Endothelial cell of umbilical vein (primary cell): ENCODE data around the gene GIGYF2. TPM values are rescaled to one million over a fixed set of nuclear protein-coding genes. Genes with fewer than 3 reads are reported as not detected.

ENCODE experiments used
- BruUV-seq: library from RNA; stranded (reverse); fragments of 400-500 nt; replicated peaks from 2 replicates; lab custom pipeline; 2021; lab: Mats Ljungman, UMichigan
- CTCF ChIA-PET: fragments of 300-600, 350-600 bp; sonication (Branson Sonifier 250); formaldehyde crosslinking; loops from one replicate; lab custom pipeline; 2021; ENCODE audit warnings: antibody characterized with exemption, inconsistent platforms; lab: Charles Lee
- POLR2A ChIA-PET: fragments of 300-600, 350-600 bp; sonication (Branson Sonifier 250); formaldehyde crosslinking; loops from one replicate; lab custom pipeline; 2021; ENCODE audit warnings: antibody characterized with exemption, inconsistent platforms; lab: Charles Lee
- DNase-seq: peaks from one replicate; pipeline ENCODE4 v3.0.0-alpha.2; 2011; ENCODE audit warnings: low read depth, low spot score
- FAIRE-seq: peaks from 2 replicates; lab custom pipeline; 2011; peaks lifted over from hg19 to GRCh38; lab: Jason Lieb, UNC
- H2AFZ ChIP-seq: 2 replicates; pipeline ENCODE4 v1.6.0; 2012; ENCODE audit warnings: low read depth, low read length, control low read depth, inconsistent platforms
- H3K27ac ChIP-seq: 2 replicates; pipeline ENCODE4 v1.5.1; 2011; ENCODE audit warnings: low read depth, mild to moderate bottlenecking, control low read depth, low read length, moderate library complexity; ENCODE audit not compliant: insufficient read depth
- H3K27me3 ChIP-seq, 2 experiments: 2 replicates each; pipeline versions ENCODE4 v1.6.0 to v1.6.1; 2011; ENCODE audit warnings: low read length in 2 of 2, mixed read lengths in 1 of 2; ENCODE audit not compliant: control insufficient read depth in 2 of 2, insufficient read depth in 2 of 2
- H3K36me3 ChIP-seq, 2 experiments: 2 replicates in 1 of 2; 3 replicates in 1 of 2; pipeline ENCODE4 v1.5.1; 2011; ENCODE audit warnings: low read length in 2 of 2, mild to moderate bottlenecking in 1 of 2, moderate library complexity in 1 of 2; ENCODE audit not compliant: control insufficient read depth in 2 of 2, insufficient read depth in 2 of 2; ENCODE audit errors: extremely low read depth in 1 of 2
- H3K4me1 ChIP-seq: 3 replicates; pipeline ENCODE4 v1.5.1; 2011; ENCODE audit warnings: mild to moderate bottlenecking, low read length; ENCODE audit not compliant: control insufficient read depth, insufficient read depth; ENCODE audit errors: extremely low read depth
- H3K4me2 ChIP-seq: 2 replicates; pipeline ENCODE4 v1.6.1; 2011; ENCODE audit warnings: low read length, control low read depth, mixed read lengths; ENCODE audit not compliant: insufficient read depth
- H3K4me3 ChIP-seq, 3 experiments: fragments of 200-600 bp in 1 of 3; sonication (generic), shearing (Covaris generic) in 1 of 3; replicated peaks in 1 of 3; 2 replicates each; pipeline ENCODE4 v1.5.1; 2011 to 2016; ENCODE audit warnings: control low read depth in 3 of 3, low read length in 3 of 3, mild to moderate bottlenecking in 2 of 3, inconsistent platforms in 1 of 3, low read depth in 1 of 3, moderate library complexity in 1 of 3; ENCODE audit not compliant: insufficient read depth in 1 of 3
- H3K79me2 ChIP-seq: 2 replicates; pipeline ENCODE4 v1.6.0; 2012; ENCODE audit warnings: low read length, inconsistent platforms; ENCODE audit not compliant: control insufficient read depth, insufficient read depth
- H3K9ac ChIP-seq: replicated peaks from 2 replicates; pipeline ENCODE3; 2011; ENCODE audit warnings: low read length, control low read depth; ENCODE audit not compliant: insufficient read depth; ENCODE audit errors: extremely low read depth
- H3K9me1 ChIP-seq: replicated peaks from 3 replicates; pipeline ENCODE4 v1.6.0; 2011; ENCODE audit warnings: mild to moderate bottlenecking, low read length; ENCODE audit not compliant: control insufficient read depth, insufficient read depth; ENCODE audit errors: extremely low read depth
- H3K9me3 ChIP-seq: replicated peaks from 2 replicates; pipeline ENCODE4 v1.5.1; 2012; ENCODE audit warnings: low read length, inconsistent platforms; ENCODE audit not compliant: control insufficient read depth, insufficient read depth
- H4K20me1 ChIP-seq: replicated peaks from 2 replicates; pipeline ENCODE3; 2011; ENCODE audit warnings: mild to moderate bottlenecking, low read length; ENCODE audit not compliant: control insufficient read depth, insufficient read depth; ENCODE audit errors: extremely low read depth
- EZH2 ChIP-seq: IDR thresholded peaks from 2 replicates; pipeline ENCODE4 v1.6.1; 2012; ENCODE audit warnings: borderline replicate concordance, low read depth, mild to moderate bottlenecking, moderate library complexity, low read length, inconsistent platforms; ENCODE audit not compliant: severe bottlenecking
- FOS ChIP-seq: IDR thresholded peaks from 2 replicates; pipeline ENCODE4 v1.6.1; 2011; ENCODE audit warnings: mild to moderate bottlenecking, low read length, moderate library complexity, borderline replicate concordance; ENCODE audit not compliant: insufficient read depth
- GATA2 ChIP-seq: IDR thresholded peaks from 2 replicates; pipeline ENCODE4 v1.7.0; 2011; ENCODE audit warnings: low read depth, mild to moderate bottlenecking, moderate library complexity, mixed read lengths, low read length; ENCODE audit not compliant: insufficient read length, insufficient read depth
- JUN ChIP-seq: IDR thresholded peaks from 2 replicates; pipeline ENCODE4 v1.6.1; 2011; ENCODE audit warnings: borderline replicate concordance, low read depth; ENCODE audit not compliant: insufficient read length, insufficient read depth
- MYC ChIP-seq: IDR thresholded peaks from one replicate; pipeline ENCODE4 v1.6.1; 2011; ENCODE audit warnings: mild to moderate bottlenecking, low read depth, low read length
- POLR2AphosphoS5 ChIP-seq: IDR thresholded peaks from 2 replicates; pipeline ENCODE4 v1.6.1; 2012; ENCODE audit warnings: low read depth, mild to moderate bottlenecking, control low read depth, low read length, moderate library complexity; ENCODE audit not compliant: insufficient read depth
- dilution Hi-C: fragments of 300-500 bp; cut with MboI; formaldehyde crosslinking; loops from one replicate; pipeline ENCODE4 v1.15.0; 2019; ENCODE audit warnings: low sequenced_read_pairs; ENCODE audit not compliant: extremely low pct_ligation_motif_present
- intact Hi-C: fragments of 100-400 bp; cut with micrococcal nuclease; formaldehyde crosslinking; loops from one replicate; pipeline ENCODE4 v1.10.0; 2022
- polyA plus RNA-seq, 4 experiments: library from polyadenylated mRNA; depleted of rRNA in 3 of 4; stranded (reverse) in 3 of 4; unstranded in 1 of 4; fragments of >200 nt; gene quantifications; 2 replicates each; pipeline versions ENCODE4 v1.2.1 to v1.2.3, GENCODE V29; 2011 to 2012; ENCODE audit warnings: missing spikeins in 1 of 4
- total RNA-seq: library from RNA; stranded (reverse); gene quantifications from 2 replicates; pipeline ENCODE4 v1.2.3, GENCODE V29; 2021
- TF ChIP-seq, protein P1 (sequence below), 2 donors: IDR thresholded peaks; 1 replicate in 1 of 2; 2 replicates in 1 of 2; pipeline ENCODE4 v1.5.1; 2011; ENCODE audit warnings: low read length in 2 of 2, mild to moderate bottlenecking in 2 of 2, moderate library complexity in 2 of 2, control low read depth in 1 of 2, inconsistent platforms in 1 of 2, low read depth in 1 of 2; ENCODE audit not compliant: insufficient read depth in 1 of 2; ENCODE audit errors: extremely low read depth in 1 of 2
- TF ChIP-seq, protein P2 (sequence below): IDR thresholded peaks from 2 replicates; pipeline ENCODE4 v1.6.1; 2011; ENCODE audit not compliant: insufficient read depth, insufficient read length

The GIGYF2 gene
- total and polyA plus RNA-seq, 2 donors (not counting 3 experiments of a cell fraction or from before 2014, with no cell fraction given) = 22.9 to 56.4 TPM

DNA sequence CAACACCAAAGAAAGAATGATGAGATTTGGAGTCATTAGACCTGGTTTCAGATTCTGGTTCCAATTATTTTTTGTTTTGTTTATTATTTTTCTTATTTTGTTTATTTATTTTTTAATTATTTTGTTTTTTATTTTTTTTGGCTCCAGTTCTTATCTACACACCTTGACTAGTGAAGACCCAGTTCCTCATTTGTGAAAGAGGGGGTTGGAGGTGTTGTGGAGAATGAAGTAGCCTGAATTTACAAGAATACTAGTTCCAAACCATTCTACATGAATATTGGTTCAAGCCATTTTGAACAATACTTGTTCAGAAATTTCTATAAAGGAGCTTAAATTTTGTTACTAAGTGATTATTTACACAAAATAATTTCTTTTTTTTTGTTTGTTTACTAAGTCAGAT lies 86.1 kb downstream of the GIGYF2 start:
- Histone ChIP-seq H3K27ac (no peak overlapping the region), H3K27me3 (no peaks in the 10 kb centered on the region), H3K4me1 (no peaks in the 10 kb centered on the region), H3K4me2 (no peak overlapping the region), H3K4me3 (no peak overlapping the region), H3K9ac (no peak overlapping the region), H3K9me3 (no peaks in the 10 kb centered on the region), H3K36me3 (peaks cover 0 to 5% of the 10 kb centered on the region in 2 experiments), H2AFZ (no peak overlapping the region), H4K20me1 (no peaks in the 10 kb centered on the region), H3K79me2 (no peaks in the 10 kb centered on the region), H3K9me1 (no peaks in the 10 kb centered on the region)
- intact Hi-C loops (no loop called here), dilution Hi-C loops (no loop called here)
- ChIA-PET CTCF (interaction anchor here (0.6 to 1.7 kb wide), 2 partner anchors 8 to 92 kb away, joined by 3 to 6 read pairs; no protein-coding TSS in a partner anchor), POLR2A (no interaction called here)
- TF ChIP-seq, protein P1, sequence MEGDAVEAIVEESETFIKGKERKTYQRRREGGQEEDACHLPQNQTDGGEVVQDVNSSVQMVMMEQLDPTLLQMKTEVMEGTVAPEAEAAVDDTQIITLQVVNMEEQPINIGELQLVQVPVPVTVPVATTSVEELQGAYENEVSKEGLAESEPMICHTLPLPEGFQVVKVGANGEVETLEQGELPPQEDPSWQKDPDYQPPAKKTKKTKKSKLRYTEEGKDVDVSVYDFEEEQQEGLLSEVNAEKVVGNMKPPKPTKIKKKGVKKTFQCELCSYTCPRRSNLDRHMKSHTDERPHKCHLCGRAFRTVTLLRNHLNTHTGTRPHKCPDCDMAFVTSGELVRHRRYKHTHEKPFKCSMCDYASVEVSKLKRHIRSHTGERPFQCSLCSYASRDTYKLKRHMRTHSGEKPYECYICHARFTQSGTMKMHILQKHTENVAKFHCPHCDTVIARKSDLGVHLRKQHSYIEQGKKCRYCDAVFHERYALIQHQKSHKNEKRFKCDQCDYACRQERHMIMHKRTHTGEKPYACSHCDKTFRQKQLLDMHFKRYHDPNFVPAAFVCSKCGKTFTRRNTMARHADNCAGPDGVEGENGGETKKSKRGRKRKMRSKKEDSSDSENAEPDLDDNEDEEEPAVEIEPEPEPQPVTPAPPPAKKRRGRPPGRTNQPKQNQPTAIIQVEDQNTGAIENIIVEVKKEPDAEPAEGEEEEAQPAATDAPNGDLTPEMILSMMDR (IDR thresholded peaks at IDR 0.05; ENCODE audit: extremely low read depth in 1 of 2, insufficient read depth in 1 of 2, low read depth in 1 of 2, low read length in 2 of 2) = no peak
- TF ChIP-seq, protein P2, sequence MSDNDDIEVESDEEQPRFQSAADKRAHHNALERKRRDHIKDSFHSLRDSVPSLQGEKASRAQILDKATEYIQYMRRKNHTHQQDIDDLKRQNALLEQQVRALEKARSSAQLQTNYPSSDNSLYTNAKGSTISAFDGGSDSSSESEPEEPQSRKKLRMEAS = no peak
- TF ChIP-seq GATA2 (no peak), JUN (no peak), EZH2 (no peak), MYC (no peak), FOS (no peak), POLR2AphosphoS5 (no peak)
- no TSS peak for BruUV-seq
- DNase-seq = no peak
- no peak for FAIRE-seq
